Testis (tissue), 3 donors: ENCODE data around the gene RPP25L. TPM values are rescaled to one million over a fixed set of nuclear protein-coding genes. Genes with fewer than 3 reads are reported as not detected.
A peak's percentile ranks its signal among the peaks of the same experiment; 100 is the strongest.

Experiments used
- DNase-seq: peaks from one replicate; pipeline ENCODE4 v3.0.0-alpha.2; 2019
- H3K27ac ChIP-seq, 2 donors: fragments of 200-600 bp; sonication (generic); one replicate each; pipeline ENCODE4 v1.5.1; 2019
- H3K27me3 ChIP-seq: fragments of 200-600 bp; sonication (generic); one replicate; pipeline ENCODE4 v1.5.1; 2019
- H3K36me3 ChIP-seq: fragments of 200-600 bp; sonication (generic); one replicate; pipeline ENCODE4 v1.5.1; 2017; ENCODE audit warnings: low read depth; ENCODE audit errors: missing control alignments
- H3K4me1 ChIP-seq: fragments of 200-600 bp; sonication (generic); one replicate; pipeline ENCODE4 v1.5.1; 2019
- H3K4me3 ChIP-seq, 2 donors: fragments of 200-600 bp; sonication (generic); one replicate each; pipeline ENCODE4 v1.5.1; 2017 to 2019
- H3K9me3 ChIP-seq: fragments of 200-600 bp; sonication (generic); one replicate; pipeline ENCODE4 v1.5.1; 2017
- POLR2A ChIP-seq: fragments of 450-650 bp; IDR thresholded peaks from one replicate; pipeline ENCODE4 v1.6.1; 2017; ENCODE audit warnings: antibody characterized with exemption, mild to moderate bottlenecking, moderate library complexity
- WGBS, 2 donors: methylation state at CpG; one replicate each; pipeline ENCODE4 v1.1.5; 2018; 5-methylcytosine and 5-hydroxymethylcytosine counted together
- intact Hi-C: fragments of 100-400 bp; cut with DNase I; formaldehyde crosslinking; loops from one replicate; pipeline ENCODE4 v1.15.1; 2023; ENCODE audit warnings: low total_unique reads
- polyA plus RNA-seq: library from polyadenylated mRNA; stranded (reverse); fragments of 350-450 nt; fragmentation: Illumina TruSeq; extraction: RNeasy Lipid Tissue Mini Kit (QIAGEN cat#74804); gene quantifications from one replicate; pipeline ENCODE4 v1.2.3, GENCODE V29; 2014; ENCODE audit warnings: low read depth, low replicate concordance; ENCODE audit not compliant: insufficient read depth
- total RNA-seq, 2 donors: library from RNA; depleted of rRNA; stranded (reverse); fragments of >200 nt; gene quantifications; one replicate each; pipeline ENCODE4 v1.2.3, GENCODE V29; 2016
- TF ChIP-seq, protein P1 (sequence below), 3 experiments: fragments of 450-650 bp in 2 of 3; fragments of 200-600 bp in 1 of 3; sonication (generic) in 1 of 3; IDR thresholded peaks; one replicate each; pipeline ENCODE4 v1.5.1; 2016 to 2019; ENCODE audit warnings: antibody characterized with exemption in 3 of 3, mild to moderate bottlenecking in 2 of 3, moderate library complexity in 1 of 3

The RPP25L gene
- total and polyA plus RNA-seq, 3 donors from 2014 or later, result 23.5 to 26.8 (median 25.1) TPM

DNA sequence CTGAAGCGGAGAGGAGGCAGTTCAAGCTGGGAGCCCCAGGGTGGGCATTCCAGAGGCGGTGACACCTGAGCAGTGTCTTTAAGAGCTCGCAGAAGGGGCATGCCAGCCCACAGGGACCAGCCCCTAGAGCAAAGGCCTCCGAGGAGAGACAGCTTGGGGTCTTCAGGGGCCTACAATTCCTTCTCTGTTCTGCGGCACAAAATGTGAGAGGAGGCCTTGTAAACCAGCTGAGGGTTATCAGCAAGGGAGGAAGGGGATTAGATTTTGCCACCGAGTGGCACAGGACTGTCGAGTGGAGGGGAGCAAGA lies 26.2 kb upstream of the RPP25L start:
- 14 to 28% methylated on average over 3 to 7 of the region's 7 CpGs for WGBS, 2 donors
- peak overlapping the region; percentile 75 to 83 for H3K27ac ChIP-seq
- H3K4me1 ChIP-seq, result peaks cover 11% of the 10 kb centered on the region
- no peak for TF ChIP-seq POLR2A
- TF ChIP-seq, protein P1, sequence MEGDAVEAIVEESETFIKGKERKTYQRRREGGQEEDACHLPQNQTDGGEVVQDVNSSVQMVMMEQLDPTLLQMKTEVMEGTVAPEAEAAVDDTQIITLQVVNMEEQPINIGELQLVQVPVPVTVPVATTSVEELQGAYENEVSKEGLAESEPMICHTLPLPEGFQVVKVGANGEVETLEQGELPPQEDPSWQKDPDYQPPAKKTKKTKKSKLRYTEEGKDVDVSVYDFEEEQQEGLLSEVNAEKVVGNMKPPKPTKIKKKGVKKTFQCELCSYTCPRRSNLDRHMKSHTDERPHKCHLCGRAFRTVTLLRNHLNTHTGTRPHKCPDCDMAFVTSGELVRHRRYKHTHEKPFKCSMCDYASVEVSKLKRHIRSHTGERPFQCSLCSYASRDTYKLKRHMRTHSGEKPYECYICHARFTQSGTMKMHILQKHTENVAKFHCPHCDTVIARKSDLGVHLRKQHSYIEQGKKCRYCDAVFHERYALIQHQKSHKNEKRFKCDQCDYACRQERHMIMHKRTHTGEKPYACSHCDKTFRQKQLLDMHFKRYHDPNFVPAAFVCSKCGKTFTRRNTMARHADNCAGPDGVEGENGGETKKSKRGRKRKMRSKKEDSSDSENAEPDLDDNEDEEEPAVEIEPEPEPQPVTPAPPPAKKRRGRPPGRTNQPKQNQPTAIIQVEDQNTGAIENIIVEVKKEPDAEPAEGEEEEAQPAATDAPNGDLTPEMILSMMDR (IDR thresholded peaks at IDR 0.05), result no peak
- no peaks in the 10 kb centered on the region for H3K9me3 ChIP-seq
- no peak for DNase-seq
- no peaks in the 10 kb centered on the region for H3K27me3 ChIP-seq
- no peaks in the 10 kb centered on the region for H3K36me3 ChIP-seq
- peak overlapping the region; percentile 74 to 78 for H3K4me3 ChIP-seq
- intact Hi-C loops, result no loop called here

DNA sequence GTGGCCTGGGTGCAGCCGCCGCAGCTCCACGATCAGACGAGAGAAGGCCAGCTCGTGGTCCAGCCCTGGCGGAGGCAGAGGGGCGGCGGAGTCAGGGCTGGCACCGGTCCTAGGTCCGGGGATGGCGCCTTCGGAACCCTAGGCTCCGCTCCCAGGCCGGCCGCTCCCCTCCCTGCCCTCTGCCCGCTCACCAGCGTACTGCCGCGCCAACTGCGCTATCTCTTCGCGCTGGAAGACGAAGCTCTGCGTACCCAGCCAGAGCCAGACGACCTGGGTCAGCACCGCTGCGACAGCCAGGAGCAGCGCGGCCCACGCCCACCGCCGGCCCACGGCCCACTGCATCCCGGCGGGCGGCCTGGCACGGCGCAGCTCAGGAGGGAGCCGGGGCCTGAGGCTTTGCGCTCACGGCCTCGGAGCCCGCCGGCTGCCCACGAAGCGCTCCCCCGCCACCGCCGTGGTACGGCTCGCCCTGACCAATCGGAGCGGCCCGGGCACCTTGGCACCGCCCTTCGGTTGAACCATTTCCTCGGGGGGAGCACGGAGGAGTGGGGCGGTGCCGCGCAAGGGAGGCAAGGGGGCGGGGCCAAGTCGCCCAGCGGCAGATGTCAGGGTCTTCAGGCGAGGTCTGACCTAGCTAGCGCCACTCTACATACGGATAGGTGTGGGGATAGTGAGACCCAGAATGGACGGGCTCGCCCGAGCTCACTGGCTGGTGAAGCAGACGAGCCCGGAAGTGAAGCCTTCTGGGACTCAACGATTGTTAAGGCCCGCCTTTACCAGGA lies 25.6 kb upstream of the RPP25L start, which contains the start of gene SIGMAR1:
TSS of gene SIGMAR1 (minus strand) at position 432 of the 782 bp plus-strand sequence. CDS start at position 342, 90 bp downstream.
- Histone ChIP-seq H3K9me3 (no peaks in the 10 kb centered on the region), H3K36me3 (no peaks in the 10 kb centered on the region), H3K4me3 (peak within 1 kb of the TSS; percentile 74 to 78), H3K27me3 (no peaks in the 10 kb centered on the region), H3K27ac (peak within 1 kb of the TSS; percentile 75 to 83), H3K4me1 (peaks cover 11% of the 10 kb centered on the region)
- intact Hi-C loops, result no loop called here
- 1% methylated on average over 49 of the region's 74 CpGs; no CpG with 5 or more reads in 1 of the 2 donors for WGBS, 2 donors
- DNase-seq, result peak; percentile 94
- TF ChIP-seq, protein P1 (IDR thresholded peaks at IDR 0.05), result no peak
- TF ChIP-seq POLR2A, result no peak

DNA sequence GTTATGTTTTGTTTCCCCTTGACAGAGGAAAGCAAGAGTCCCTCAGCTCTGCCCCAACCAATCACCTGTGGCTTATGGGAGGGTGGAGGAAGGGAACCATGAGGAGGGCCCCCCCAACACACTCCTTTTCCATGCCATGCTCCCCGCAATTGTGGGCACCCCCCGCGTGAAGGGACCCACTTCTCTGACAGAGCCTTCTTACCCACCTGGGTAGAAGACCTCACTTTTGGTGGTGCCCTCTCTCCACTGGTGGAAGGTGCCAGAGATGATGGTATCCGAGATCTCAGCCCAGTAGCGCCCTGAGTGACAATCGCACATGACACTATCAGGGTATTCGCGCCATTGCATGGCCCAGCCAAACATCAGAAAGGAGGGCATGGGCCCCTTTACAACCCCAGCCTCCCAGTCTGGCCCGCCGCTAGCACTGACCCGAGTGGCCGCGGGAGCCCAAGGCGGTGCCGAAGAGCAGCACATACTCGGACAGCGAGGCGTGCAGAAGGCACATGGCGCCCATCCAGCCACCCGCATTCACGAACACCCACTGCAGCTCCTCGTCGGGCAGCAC lies 25.0 kb upstream of the RPP25L start:
- TF ChIP-seq, protein P1 (IDR thresholded peaks at IDR 0.05), result no peak
- no peak for TF ChIP-seq POLR2A
- Histone ChIP-seq H3K4me1 (peaks cover 11% of the 10 kb centered on the region), H3K36me3 (no peaks in the 10 kb centered on the region), H3K27me3 (no peaks in the 10 kb centered on the region), H3K27ac (peak overlapping the region; percentile 65 to 83), H3K4me3 (peak overlapping the region; percentile 74 to 78), H3K9me3 (no peaks in the 10 kb centered on the region)
- WGBS, 2 donors, result 10 to 18% methylated on average over 4 to 23 of the region's 23 CpGs
- peak; percentile 60 for DNase-seq
- intact Hi-C loops, result no loop called here

DNA sequence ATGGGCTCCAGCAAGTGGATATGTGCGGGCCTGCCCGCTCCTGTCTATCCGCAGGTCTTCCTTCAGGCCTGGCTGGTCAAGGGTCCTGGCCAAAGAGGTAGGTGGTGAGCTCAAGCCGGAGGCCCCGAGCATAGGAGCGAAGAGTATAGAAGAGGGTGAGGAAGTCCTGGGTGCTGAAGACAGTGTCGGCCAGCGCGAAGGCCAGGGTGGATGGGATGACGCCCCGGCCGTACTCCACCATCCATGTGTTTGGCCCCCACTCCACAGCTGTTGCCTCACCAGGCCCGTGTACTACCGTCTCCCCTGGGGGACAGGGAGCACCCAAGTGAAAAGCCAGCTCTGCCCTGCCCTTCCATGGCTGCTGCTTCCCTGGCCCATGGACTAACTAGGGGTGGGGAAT lies 23.7 kb upstream of the RPP25L start:
- Histone ChIP-seq H3K9me3 (no peaks in the 10 kb centered on the region), H3K36me3 (no peaks in the 10 kb centered on the region), H3K27ac (no peak overlapping the region), H3K4me1 (peaks cover 11% of the 10 kb centered on the region), H3K27me3 (no peaks in the 10 kb centered on the region), H3K4me3 (no peak overlapping the region)
- DNase-seq, result no peak
- 94% methylated on average over 14 of the region's 14 CpGs for WGBS, 2 donors
- TF ChIP-seq, protein P1 (IDR thresholded peaks at IDR 0.05), result no peak
- TF ChIP-seq POLR2A, result no peak
- intact Hi-C loops, result no loop called here
